ENCODE data around the gene RETNLB. TPM values are rescaled to one million over a fixed set of nuclear protein-coding genes. Genes with fewer than 3 reads are reported as not detected.

The RETNLB gene, protein sequence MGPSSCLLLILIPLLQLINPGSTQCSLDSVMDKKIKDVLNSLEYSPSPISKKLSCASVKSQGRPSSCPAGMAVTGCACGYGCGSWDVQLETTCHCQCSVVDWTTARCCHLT
- total RNA-seq = not detected in 2 replicates

DNA sequence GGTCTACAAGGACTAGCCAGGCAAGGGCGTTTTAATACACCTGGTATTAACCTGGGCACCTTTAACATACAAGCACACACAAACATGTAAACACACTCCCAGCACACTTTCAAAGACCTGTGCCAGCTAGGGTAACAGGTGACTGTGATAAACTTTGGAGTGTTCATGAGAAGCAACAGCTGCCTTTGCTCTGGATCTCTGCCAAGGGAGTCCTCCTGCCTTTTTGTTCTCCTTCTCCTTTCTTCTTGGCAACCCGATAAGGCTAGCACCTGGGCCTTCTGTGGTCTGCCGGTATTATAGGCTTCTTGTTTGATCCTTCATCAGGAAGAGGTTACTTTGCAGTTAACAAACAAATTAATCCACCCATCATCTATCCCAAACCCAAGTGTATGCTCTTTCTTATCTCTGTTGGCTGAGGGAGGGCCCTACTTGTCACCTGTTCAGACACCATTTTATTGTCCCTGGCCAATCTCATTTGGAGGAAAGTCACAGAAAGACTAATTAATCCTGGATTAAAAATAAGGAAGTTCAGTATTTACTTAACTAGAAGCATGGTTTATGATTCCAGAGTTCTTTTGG is at the start of gene RETNLB:
TSS of gene RETNLB (minus strand) at position 7 of the 579 bp plus-strand sequence. CDS start 225 bp downstream, outside the sequence.

Small RNAs within 50 kb of the gene (small RNA-seq; reads per million reads assigned to genes)
- gene AC092185.1 = not detected

Other genes starting within 250 kb of the RETNLB start
- gene MYH15, start 246.8 kb downstream of the RETNLB start, total RNA-seq = 0.39 and 4.1 TPM in 2 replicates
- gene CIP2A, start 168.0 kb downstream of the RETNLB start, total RNA-seq = 7.4 and 9.0 TPM in 2 replicates
- gene DZIP3, start 167.7 kb downstream of the RETNLB start, total RNA-seq = 11.4 and 14.3 TPM in 2 replicates
- not detected in 2 replicates for gene TRAT1, start 65.4 kb upstream of the RETNLB start, total RNA-seq
- gene GUCA1C, start 196.5 kb upstream of the RETNLB start, total RNA-seq = not detected in 2 replicates

All from placental epithelial cell (primary cell).